Liver (tissue), 3 donors: ENCODE data around the gene SPOUT1.

Source experiments
- CTCF ChIP-seq: fragments of 150-350 bp; IDR thresholded peaks from 2 replicates; pipeline ENCODE4 v1.5.1; 2017; ENCODE audit warnings: improper control_type of control experiment, low read depth, low read length; ENCODE audit not compliant: missing input control
- GABPA ChIP-seq, 2 donors: IDR thresholded peaks in 1 of 2; conservative IDR thresholded peaks in 1 of 2; 2 replicates each; pipeline ENCODE4 v1.6.1; 2016; ENCODE audit warnings: antibody characterized with exemption in 2 of 2, mild to moderate bottlenecking in 1 of 2, moderate library complexity in 1 of 2
- JUND ChIP-seq, 2 donors: IDR thresholded peaks; 2 replicates each; pipeline ENCODE4 v1.6.1; 2016; ENCODE audit warnings: antibody characterized with exemption in 2 of 2
- MAX ChIP-seq: IDR thresholded peaks from 2 replicates; pipeline ENCODE4 v1.6.1; 2016; ENCODE audit warnings: antibody characterized with exemption
- NR2F2 ChIP-seq: IDR thresholded peaks from 2 replicates; pipeline ENCODE4 v1.6.1; 2016; ENCODE audit warnings: antibody characterized with exemption
- donor health status: healthy.
- donor health status: healthy.

- TF ChIP-seq CTCF (no peak), MAX (no peak), NR2F2 (no peak), GABPA (IDR thresholded peaks at IDR 0.05 in 1 of 2, conservative IDR thresholded peaks at IDR 0.05 in 1 of 2) (no peak), JUND (IDR thresholded peaks at IDR 0.05) (no peak)
Measured at GRCh38 chr9:128822407-128823042, 7.1 kb downstream of the SPOUT1 start.
